Uterus (tissue), 2 donors: Measurements from ENCODE around the gene SLC36A2.

ENCODE experiments used
- POLR2A ChIP-seq, 2 donors: fragments of 450-650 bp; IDR thresholded peaks; one replicate each; pipeline ENCODE4 v1.6.1; 2016; ENCODE audit warnings: antibody characterized with exemption in 2 of 2, mild to moderate bottlenecking in 1 of 2, moderate library complexity in 1 of 2
- TF ChIP-seq, protein P1 (sequence below), 4 experiments: fragments of 200-600 bp in 2 of 4; fragments of 450-650 bp in 2 of 4; sonication (generic) in 2 of 4; IDR thresholded peaks; one replicate each; pipeline ENCODE4 v1.5.1; 2016 to 2019; ENCODE audit warnings: antibody characterized with exemption in 4 of 4, mild to moderate bottlenecking in 2 of 4, moderate library complexity in 1 of 4

DNA sequence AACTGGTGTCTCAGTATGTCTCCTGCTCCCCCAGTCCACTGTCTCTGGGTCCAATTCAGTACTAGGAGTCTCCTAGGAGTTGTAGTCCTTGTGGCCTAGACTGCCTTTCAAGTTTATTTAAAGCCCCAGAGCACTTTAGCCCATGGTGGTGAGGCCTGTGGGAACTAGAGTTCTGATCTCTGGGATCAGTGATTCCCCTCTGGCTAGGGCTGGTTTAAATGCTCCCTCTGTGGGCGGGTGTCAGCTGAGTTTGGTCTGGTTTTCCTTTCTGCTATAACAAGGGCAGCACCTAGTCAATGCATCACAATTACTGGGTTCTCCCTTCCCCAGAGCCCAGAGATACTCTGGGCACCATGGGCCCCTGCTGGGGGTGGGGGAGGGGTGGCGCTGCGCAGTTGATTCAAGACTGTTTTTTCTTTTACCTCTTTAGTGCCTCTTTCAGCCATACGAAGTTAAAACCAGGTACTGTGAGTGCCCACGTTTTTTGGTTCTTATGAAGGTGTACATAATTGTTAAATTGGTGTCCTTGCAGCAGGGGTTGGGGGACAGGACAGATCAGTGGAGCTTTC lies 34.5 kb downstream of the SLC36A2 start:
- TF ChIP-seq, protein P1, sequence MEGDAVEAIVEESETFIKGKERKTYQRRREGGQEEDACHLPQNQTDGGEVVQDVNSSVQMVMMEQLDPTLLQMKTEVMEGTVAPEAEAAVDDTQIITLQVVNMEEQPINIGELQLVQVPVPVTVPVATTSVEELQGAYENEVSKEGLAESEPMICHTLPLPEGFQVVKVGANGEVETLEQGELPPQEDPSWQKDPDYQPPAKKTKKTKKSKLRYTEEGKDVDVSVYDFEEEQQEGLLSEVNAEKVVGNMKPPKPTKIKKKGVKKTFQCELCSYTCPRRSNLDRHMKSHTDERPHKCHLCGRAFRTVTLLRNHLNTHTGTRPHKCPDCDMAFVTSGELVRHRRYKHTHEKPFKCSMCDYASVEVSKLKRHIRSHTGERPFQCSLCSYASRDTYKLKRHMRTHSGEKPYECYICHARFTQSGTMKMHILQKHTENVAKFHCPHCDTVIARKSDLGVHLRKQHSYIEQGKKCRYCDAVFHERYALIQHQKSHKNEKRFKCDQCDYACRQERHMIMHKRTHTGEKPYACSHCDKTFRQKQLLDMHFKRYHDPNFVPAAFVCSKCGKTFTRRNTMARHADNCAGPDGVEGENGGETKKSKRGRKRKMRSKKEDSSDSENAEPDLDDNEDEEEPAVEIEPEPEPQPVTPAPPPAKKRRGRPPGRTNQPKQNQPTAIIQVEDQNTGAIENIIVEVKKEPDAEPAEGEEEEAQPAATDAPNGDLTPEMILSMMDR (IDR thresholded peaks at IDR 0.05), result no peak
- no peak for TF ChIP-seq POLR2A (IDR thresholded peaks at IDR 0.05)
